Gastroesophageal sphincter (tissue), 3 donors: ENCODE results near the gene CIITA.

Experiments
- EP300 ChIP-seq: sonication (generic); formaldehyde crosslinking; IDR thresholded peaks from one replicate; pipeline ENCODE4 v1.6.1; 2017; ENCODE audit warnings: antibody characterized with exemption, mild to moderate bottlenecking
- POLR2A ChIP-seq, 2 donors: fragments of 450-650 bp; IDR thresholded peaks; one replicate each; pipeline ENCODE4 v1.6.1; 2017; ENCODE audit warnings: antibody characterized with exemption in 2 of 2, mild to moderate bottlenecking in 2 of 2, moderate library complexity in 1 of 2
- POLR2AphosphoS5 ChIP-seq: sonication (generic); formaldehyde crosslinking; IDR thresholded peaks from one replicate; pipeline ENCODE4 v1.6.1; 2017; ENCODE audit warnings: antibody characterized with exemption
- TF ChIP-seq, protein P1 (sequence below), 4 experiments: fragments of 200-600 bp in 2 of 4; fragments of 450-650 bp in 2 of 4; sonication (generic) in 1 of 4; IDR thresholded peaks; one replicate each; pipeline ENCODE4 v1.5.1; 2017 to 2019; ENCODE audit warnings: antibody characterized with exemption in 4 of 4, mild to moderate bottlenecking in 2 of 4, moderate library complexity in 2 of 4

DNA sequence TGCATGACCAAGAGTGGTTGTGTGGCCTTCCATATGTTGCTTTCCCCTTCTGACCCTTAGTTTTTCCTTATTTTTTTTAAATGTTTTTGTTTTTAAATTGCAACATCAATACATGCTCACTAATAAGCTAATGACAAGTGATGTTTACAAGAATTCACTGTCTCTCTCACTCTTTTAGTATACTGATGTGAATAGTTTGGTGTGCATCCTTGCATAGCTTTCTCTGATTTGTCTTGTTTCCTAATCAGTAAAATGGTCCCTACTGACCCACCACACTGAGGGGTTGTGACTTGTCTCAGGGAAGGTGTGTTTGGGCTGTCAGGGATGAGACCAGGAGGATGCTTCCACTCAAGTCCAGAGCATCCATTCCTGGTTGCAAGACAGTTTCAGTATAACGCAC, 26.0 kb downstream of the CIITA start:
- TF ChIP-seq POLR2A (IDR thresholded peaks at IDR 0.05): no peak
- TF ChIP-seq, protein P1, sequence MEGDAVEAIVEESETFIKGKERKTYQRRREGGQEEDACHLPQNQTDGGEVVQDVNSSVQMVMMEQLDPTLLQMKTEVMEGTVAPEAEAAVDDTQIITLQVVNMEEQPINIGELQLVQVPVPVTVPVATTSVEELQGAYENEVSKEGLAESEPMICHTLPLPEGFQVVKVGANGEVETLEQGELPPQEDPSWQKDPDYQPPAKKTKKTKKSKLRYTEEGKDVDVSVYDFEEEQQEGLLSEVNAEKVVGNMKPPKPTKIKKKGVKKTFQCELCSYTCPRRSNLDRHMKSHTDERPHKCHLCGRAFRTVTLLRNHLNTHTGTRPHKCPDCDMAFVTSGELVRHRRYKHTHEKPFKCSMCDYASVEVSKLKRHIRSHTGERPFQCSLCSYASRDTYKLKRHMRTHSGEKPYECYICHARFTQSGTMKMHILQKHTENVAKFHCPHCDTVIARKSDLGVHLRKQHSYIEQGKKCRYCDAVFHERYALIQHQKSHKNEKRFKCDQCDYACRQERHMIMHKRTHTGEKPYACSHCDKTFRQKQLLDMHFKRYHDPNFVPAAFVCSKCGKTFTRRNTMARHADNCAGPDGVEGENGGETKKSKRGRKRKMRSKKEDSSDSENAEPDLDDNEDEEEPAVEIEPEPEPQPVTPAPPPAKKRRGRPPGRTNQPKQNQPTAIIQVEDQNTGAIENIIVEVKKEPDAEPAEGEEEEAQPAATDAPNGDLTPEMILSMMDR (IDR thresholded peaks at IDR 0.05): no peak
- TF ChIP-seq POLR2AphosphoS5: no peak
- no peak for TF ChIP-seq EP300
